Peyer's patch (tissue), 4 donors: ENCODE results near the gene FAT1. TPM values are rescaled to one million over a fixed set of nuclear protein-coding genes. Genes with fewer than 3 reads are reported as not detected.

ENCODE experiments used
- DNase-seq, 3 donors: peaks; one replicate each; pipeline ENCODE4 v3.0.0-alpha.2; 2017 to 2019
- H3K27ac ChIP-seq, 4 donors: fragments of 200-600 bp; sonication (generic); one replicate each; pipeline ENCODE4 v1.5.1; 2016 to 2019
- H3K27me3 ChIP-seq, 2 donors: fragments of 200-600 bp; sonication (generic); one replicate each; pipeline ENCODE4 v1.5.1; 2019
- H3K36me3 ChIP-seq, 3 donors: fragments of 200-600 bp; sonication (generic); one replicate each; pipeline ENCODE4 v1.5.1; 2016 to 2019
- H3K4me1 ChIP-seq, 4 donors: fragments of 200-600 bp; sonication (generic); one replicate each; pipeline ENCODE4 v1.5.1; 2016 to 2019
- H3K4me3 ChIP-seq, 4 donors: fragments of 200-600 bp; sonication (generic); 1 replicate in 3 of 4; 2 replicates in 1 of 4; pipeline ENCODE4 v1.5.1; 2016 to 2019; ENCODE audit warnings: mild to moderate bottlenecking in 1 of 4
- H3K9me3 ChIP-seq, 4 donors: fragments of 200-600 bp; sonication (generic); one replicate each; pipeline ENCODE4 v1.5.1; 2016 to 2019; ENCODE audit warnings: mild to moderate bottlenecking in 1 of 4
- POLR2A ChIP-seq, 2 donors: fragments of 450-650 bp; IDR thresholded peaks; one replicate each; pipeline ENCODE4 v1.5.1; 2017; ENCODE audit warnings: antibody characterized with exemption in 2 of 2, mild to moderate bottlenecking in 2 of 2, moderate library complexity in 2 of 2
- total RNA-seq, 4 donors: library from RNA; depleted of rRNA; stranded (reverse); fragments of >200 nt; gene quantifications; one replicate each; pipeline ENCODE4 v1.1.0, GENCODE V29; 2016
- TF ChIP-seq, protein P1 (sequence below), 6 experiments: fragments of 450-650 bp in 4 of 6; fragments of 200-600 bp in 2 of 6; sonication (generic) in 1 of 6; IDR thresholded peaks; one replicate each; pipeline ENCODE4 v1.5.1; 2017 to 2019; ENCODE audit warnings: antibody characterized with exemption in 6 of 6, mild to moderate bottlenecking in 3 of 6, moderate library complexity in 1 of 6

The FAT1 gene
- total RNA-seq, 4 donors from 2014 or later = 88.3 to 580 (median 468) TPM

- no peak overlapping the region for H3K4me3 ChIP-seq
- H3K27me3 ChIP-seq = no peaks in the 10 kb centered on the region
- no peak for TF ChIP-seq POLR2A (IDR thresholded peaks at IDR 0.05)
- TF ChIP-seq, protein P1, sequence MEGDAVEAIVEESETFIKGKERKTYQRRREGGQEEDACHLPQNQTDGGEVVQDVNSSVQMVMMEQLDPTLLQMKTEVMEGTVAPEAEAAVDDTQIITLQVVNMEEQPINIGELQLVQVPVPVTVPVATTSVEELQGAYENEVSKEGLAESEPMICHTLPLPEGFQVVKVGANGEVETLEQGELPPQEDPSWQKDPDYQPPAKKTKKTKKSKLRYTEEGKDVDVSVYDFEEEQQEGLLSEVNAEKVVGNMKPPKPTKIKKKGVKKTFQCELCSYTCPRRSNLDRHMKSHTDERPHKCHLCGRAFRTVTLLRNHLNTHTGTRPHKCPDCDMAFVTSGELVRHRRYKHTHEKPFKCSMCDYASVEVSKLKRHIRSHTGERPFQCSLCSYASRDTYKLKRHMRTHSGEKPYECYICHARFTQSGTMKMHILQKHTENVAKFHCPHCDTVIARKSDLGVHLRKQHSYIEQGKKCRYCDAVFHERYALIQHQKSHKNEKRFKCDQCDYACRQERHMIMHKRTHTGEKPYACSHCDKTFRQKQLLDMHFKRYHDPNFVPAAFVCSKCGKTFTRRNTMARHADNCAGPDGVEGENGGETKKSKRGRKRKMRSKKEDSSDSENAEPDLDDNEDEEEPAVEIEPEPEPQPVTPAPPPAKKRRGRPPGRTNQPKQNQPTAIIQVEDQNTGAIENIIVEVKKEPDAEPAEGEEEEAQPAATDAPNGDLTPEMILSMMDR (IDR thresholded peaks at IDR 0.05) = no peak
- no peak overlapping the region for H3K27ac ChIP-seq
- no peaks in the 10 kb centered on the region for H3K9me3 ChIP-seq
- DNase-seq = no peak
- no peaks in the 10 kb centered on the region for H3K36me3 ChIP-seq
- peaks cover 0 to 16% (median 0%) of the 10 kb centered on the region in 4 donors for H3K4me1 ChIP-seq
Measured at GRCh38 chr4:186767794-186768193, 44.1 kb upstream of the FAT1 start.

DNA sequence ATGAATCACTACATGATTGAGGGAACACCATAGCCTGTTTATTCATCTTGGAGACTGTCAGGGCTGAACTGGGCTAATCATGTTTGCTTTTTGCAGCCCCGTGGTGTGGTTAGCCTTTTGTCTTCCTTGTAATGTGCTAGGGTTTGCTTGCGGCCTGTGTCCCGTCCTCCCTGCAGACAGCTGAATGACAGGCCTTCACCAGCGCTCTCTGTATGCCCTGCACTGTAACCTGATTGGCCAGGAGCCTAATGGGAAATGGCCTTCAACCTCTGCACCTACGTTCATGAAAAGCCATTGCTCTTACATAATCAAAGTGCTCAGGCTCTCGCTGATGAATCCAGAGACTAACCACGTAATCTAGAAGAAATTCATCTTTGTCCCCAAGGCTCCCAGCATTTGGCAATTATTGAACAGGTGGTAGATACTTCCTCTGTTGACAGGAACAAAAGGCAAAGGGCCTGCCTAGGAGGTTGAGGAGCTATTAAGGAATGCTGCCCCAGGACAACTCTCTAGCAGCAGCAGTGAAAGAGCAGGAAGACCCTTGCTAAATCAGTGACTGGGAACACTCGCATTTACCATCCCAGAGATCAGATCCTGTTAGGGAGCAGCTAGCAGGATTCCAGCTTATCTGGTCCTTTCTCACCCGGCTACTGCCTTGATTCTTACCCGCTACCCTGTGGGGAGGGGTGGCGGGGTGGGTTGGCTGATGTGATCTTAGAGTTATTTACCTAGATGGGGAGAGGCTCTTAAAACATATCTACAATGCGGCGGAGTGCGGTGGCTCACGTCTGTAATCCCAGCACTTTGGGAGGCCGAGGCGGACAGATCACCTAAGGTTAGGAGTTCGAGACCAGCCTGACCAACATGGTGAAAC is 42.3 kb upstream of the FAT1 start:
- Histone ChIP-seq H3K4me3 (peak overlapping the region in 1 of 4 donors; percentile 11), H3K9me3 (no peaks in the 10 kb centered on the region), H3K36me3 (no peaks in the 10 kb centered on the region), H3K27me3 (no peaks in the 10 kb centered on the region), H3K4me1 (peaks cover 0 to 16% (median 0%) of the 10 kb centered on the region in 4 donors), H3K27ac (peak overlapping the region in 3 of 4 donors; percentile 62 to 97 (median 84))
- peak in 2 of 3 donors; percentile 81 to 87 for DNase-seq
- TF ChIP-seq, protein P1 (IDR thresholded peaks at IDR 0.05) = peak in 1 of 6 experiments; percentile 6
- TF ChIP-seq POLR2A (IDR thresholded peaks at IDR 0.05) = peak; percentile 55 to 78

DNA sequence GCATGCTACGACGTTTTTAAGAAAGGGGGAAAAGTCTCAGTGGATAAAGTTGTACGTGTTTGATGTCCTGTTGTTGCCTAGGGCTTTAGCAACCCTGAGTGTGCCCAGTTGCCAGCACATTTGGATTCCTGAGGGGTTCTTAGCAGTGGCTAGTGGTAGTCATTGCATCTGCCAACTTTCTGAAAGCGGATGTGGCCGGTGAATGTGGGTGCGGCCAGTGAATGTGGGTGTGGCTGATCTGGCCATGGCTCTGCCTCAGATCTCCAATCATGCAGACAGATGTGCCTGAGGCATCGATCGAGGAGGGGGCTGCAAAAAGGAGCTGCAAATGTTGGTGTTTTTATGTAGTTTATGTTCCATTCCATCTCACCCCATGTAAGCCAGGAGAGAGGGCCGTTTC is 41.5 kb upstream of the FAT1 start:
- Histone ChIP-seq H3K4me1 (peaks cover 0 to 16% (median 0%) of the 10 kb centered on the region in 4 donors), H3K36me3 (no peaks in the 10 kb centered on the region), H3K27ac (peak overlapping the region in 3 of 4 donors; percentile 38 to 97 (median 84)), H3K9me3 (no peaks in the 10 kb centered on the region), H3K4me3 (no peak overlapping the region), H3K27me3 (no peaks in the 10 kb centered on the region)
- TF ChIP-seq, protein P1 (IDR thresholded peaks at IDR 0.05) = peak in 3 of 6 experiments; percentile 38 to 56 (median 49)
- TF ChIP-seq POLR2A (IDR thresholded peaks at IDR 0.05) = no peak
- peak in 2 of 3 donors; percentile 79 to 83 for DNase-seq

- Histone ChIP-seq H3K4me3 (no peak overlapping the region), H3K4me1 (peaks cover 0 to 16% (median 0%) of the 10 kb centered on the region in 4 donors), H3K36me3 (no peaks in the 10 kb centered on the region), H3K9me3 (no peaks in the 10 kb centered on the region), H3K27me3 (no peaks in the 10 kb centered on the region), H3K27ac (peak overlapping the region in 2 of 4 donors; percentile 84 to 97)
- no peak for TF ChIP-seq POLR2A (IDR thresholded peaks at IDR 0.05)
- TF ChIP-seq, protein P1 (IDR thresholded peaks at IDR 0.05) = no peak
- DNase-seq = no peak
Measured at GRCh38 chr4:186764457-186764856, 40.8 kb upstream of the FAT1 start.

DNA sequence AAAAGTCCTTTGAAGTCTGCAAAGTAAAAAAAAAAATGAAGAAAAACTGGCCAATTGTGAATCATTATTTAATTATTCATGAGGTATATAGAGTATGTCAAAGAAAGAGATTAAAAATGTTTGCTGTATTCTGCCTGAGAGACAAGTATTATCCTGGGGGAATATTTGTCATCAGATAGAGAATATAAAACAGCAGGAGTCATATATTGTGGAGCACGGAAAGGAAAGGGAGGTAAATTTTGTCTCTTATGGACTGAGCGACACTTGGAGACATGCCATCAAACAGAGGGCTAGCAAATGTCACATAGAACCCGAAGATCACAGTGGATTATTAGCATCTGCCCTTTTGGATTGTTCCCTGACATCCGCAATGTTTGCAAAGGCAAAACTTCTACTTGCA is 39.2 kb upstream of the FAT1 start:
- TF ChIP-seq, protein P1 (IDR thresholded peaks at IDR 0.05) = no peak
- Histone ChIP-seq H3K27me3 (no peaks in the 10 kb centered on the region), H3K9me3 (no peaks in the 10 kb centered on the region), H3K4me1 (peaks cover 0 to 16% (median 0%) of the 10 kb centered on the region in 4 donors), H3K27ac (no peak overlapping the region), H3K36me3 (no peaks in the 10 kb centered on the region), H3K4me3 (no peak overlapping the region)
- no peak for DNase-seq
